Endothelial cell of umbilical vein (primary cell): ENCODE results near the gene RSRC1. TPM values are rescaled to one million over a fixed set of nuclear protein-coding genes. Genes with fewer than 3 reads are reported as not detected.

Source experiments
- BruUV-seq: library from RNA; stranded (reverse); fragments of 400-500 nt; replicated peaks from 2 replicates; lab custom pipeline; 2021; lab: Mats Ljungman, UMichigan
- CTCF ChIA-PET: fragments of 300-600, 350-600 bp; sonication (Branson Sonifier 250); formaldehyde crosslinking; loops from one replicate; lab custom pipeline; 2021; ENCODE audit warnings: antibody characterized with exemption, inconsistent platforms; lab: Charles Lee
- POLR2A ChIA-PET: fragments of 300-600, 350-600 bp; sonication (Branson Sonifier 250); formaldehyde crosslinking; loops from one replicate; lab custom pipeline; 2021; ENCODE audit warnings: antibody characterized with exemption, inconsistent platforms; lab: Charles Lee
- DNase-seq: peaks from one replicate; pipeline ENCODE4 v3.0.0-alpha.2; 2011; ENCODE audit warnings: low read depth, low spot score
- FAIRE-seq: peaks from 2 replicates; lab custom pipeline; 2011; peaks lifted over from hg19 to GRCh38; lab: Jason Lieb, UNC
- H2AFZ ChIP-seq: 2 replicates; pipeline ENCODE4 v1.6.0; 2012; ENCODE audit warnings: low read depth, low read length, control low read depth, inconsistent platforms
- H3K27ac ChIP-seq: 2 replicates; pipeline ENCODE4 v1.5.1; 2011; ENCODE audit warnings: low read depth, mild to moderate bottlenecking, control low read depth, low read length, moderate library complexity; ENCODE audit not compliant: insufficient read depth
- H3K27me3 ChIP-seq, 2 experiments: 2 replicates each; pipeline versions ENCODE4 v1.6.0 to v1.6.1; 2011; ENCODE audit warnings: low read length in 2 of 2, mixed read lengths in 1 of 2; ENCODE audit not compliant: control insufficient read depth in 2 of 2, insufficient read depth in 2 of 2
- H3K36me3 ChIP-seq, 2 experiments: 2 replicates in 1 of 2; 3 replicates in 1 of 2; pipeline ENCODE4 v1.5.1; 2011; ENCODE audit warnings: low read length in 2 of 2, mild to moderate bottlenecking in 1 of 2, moderate library complexity in 1 of 2; ENCODE audit not compliant: control insufficient read depth in 2 of 2, insufficient read depth in 2 of 2; ENCODE audit errors: extremely low read depth in 1 of 2
- H3K4me1 ChIP-seq: 3 replicates; pipeline ENCODE4 v1.5.1; 2011; ENCODE audit warnings: mild to moderate bottlenecking, low read length; ENCODE audit not compliant: control insufficient read depth, insufficient read depth; ENCODE audit errors: extremely low read depth
- H3K4me2 ChIP-seq: 2 replicates; pipeline ENCODE4 v1.6.1; 2011; ENCODE audit warnings: low read length, control low read depth, mixed read lengths; ENCODE audit not compliant: insufficient read depth
- H3K4me3 ChIP-seq, 3 experiments: fragments of 200-600 bp in 1 of 3; sonication (generic), shearing (Covaris generic) in 1 of 3; replicated peaks in 1 of 3; 2 replicates each; pipeline ENCODE4 v1.5.1; 2011 to 2016; ENCODE audit warnings: control low read depth in 3 of 3, low read length in 3 of 3, mild to moderate bottlenecking in 2 of 3, inconsistent platforms in 1 of 3, low read depth in 1 of 3, moderate library complexity in 1 of 3; ENCODE audit not compliant: insufficient read depth in 1 of 3
- H3K79me2 ChIP-seq: 2 replicates; pipeline ENCODE4 v1.6.0; 2012; ENCODE audit warnings: low read length, inconsistent platforms; ENCODE audit not compliant: control insufficient read depth, insufficient read depth
- H3K9ac ChIP-seq: replicated peaks from 2 replicates; pipeline ENCODE3; 2011; ENCODE audit warnings: low read length, control low read depth; ENCODE audit not compliant: insufficient read depth; ENCODE audit errors: extremely low read depth
- H3K9me1 ChIP-seq: replicated peaks from 3 replicates; pipeline ENCODE4 v1.6.0; 2011; ENCODE audit warnings: mild to moderate bottlenecking, low read length; ENCODE audit not compliant: control insufficient read depth, insufficient read depth; ENCODE audit errors: extremely low read depth
- H3K9me3 ChIP-seq: replicated peaks from 2 replicates; pipeline ENCODE4 v1.5.1; 2012; ENCODE audit warnings: low read length, inconsistent platforms; ENCODE audit not compliant: control insufficient read depth, insufficient read depth
- H4K20me1 ChIP-seq: replicated peaks from 2 replicates; pipeline ENCODE3; 2011; ENCODE audit warnings: mild to moderate bottlenecking, low read length; ENCODE audit not compliant: control insufficient read depth, insufficient read depth; ENCODE audit errors: extremely low read depth
- CTCF ChIP-seq, 2 donors: IDR thresholded peaks; 1 replicate in 1 of 2; 2 replicates in 1 of 2; pipeline ENCODE4 v1.5.1; 2011; ENCODE audit warnings: low read length in 2 of 2, mild to moderate bottlenecking in 2 of 2, moderate library complexity in 2 of 2, control low read depth in 1 of 2, inconsistent platforms in 1 of 2, low read depth in 1 of 2; ENCODE audit not compliant: insufficient read depth in 1 of 2; ENCODE audit errors: extremely low read depth in 1 of 2
- EZH2 ChIP-seq: IDR thresholded peaks from 2 replicates; pipeline ENCODE4 v1.6.1; 2012; ENCODE audit warnings: borderline replicate concordance, low read depth, mild to moderate bottlenecking, moderate library complexity, low read length, inconsistent platforms; ENCODE audit not compliant: severe bottlenecking
- FOS ChIP-seq: IDR thresholded peaks from 2 replicates; pipeline ENCODE4 v1.6.1; 2011; ENCODE audit warnings: mild to moderate bottlenecking, low read length, moderate library complexity, borderline replicate concordance; ENCODE audit not compliant: insufficient read depth
- GATA2 ChIP-seq: IDR thresholded peaks from 2 replicates; pipeline ENCODE4 v1.7.0; 2011; ENCODE audit warnings: low read depth, mild to moderate bottlenecking, moderate library complexity, mixed read lengths, low read length; ENCODE audit not compliant: insufficient read length, insufficient read depth
- JUN ChIP-seq: IDR thresholded peaks from 2 replicates; pipeline ENCODE4 v1.6.1; 2011; ENCODE audit warnings: borderline replicate concordance, low read depth; ENCODE audit not compliant: insufficient read length, insufficient read depth
- MAX ChIP-seq: IDR thresholded peaks from 2 replicates; pipeline ENCODE4 v1.6.1; 2011; ENCODE audit not compliant: insufficient read depth, insufficient read length
- MYC ChIP-seq: IDR thresholded peaks from one replicate; pipeline ENCODE4 v1.6.1; 2011; ENCODE audit warnings: mild to moderate bottlenecking, low read depth, low read length
- POLR2A ChIP-seq: IDR thresholded peaks from 2 replicates; pipeline ENCODE4 v1.6.1; 2012; ENCODE audit warnings: low read depth, mild to moderate bottlenecking, control low read depth, low read length
- POLR2AphosphoS5 ChIP-seq: IDR thresholded peaks from 2 replicates; pipeline ENCODE4 v1.6.1; 2012; ENCODE audit warnings: low read depth, mild to moderate bottlenecking, control low read depth, low read length, moderate library complexity; ENCODE audit not compliant: insufficient read depth
- dilution Hi-C: fragments of 300-500 bp; cut with MboI; formaldehyde crosslinking; loops from one replicate; pipeline ENCODE4 v1.15.0; 2019; ENCODE audit warnings: low sequenced_read_pairs; ENCODE audit not compliant: extremely low pct_ligation_motif_present
- intact Hi-C: fragments of 100-400 bp; cut with micrococcal nuclease; formaldehyde crosslinking; loops from one replicate; pipeline ENCODE4 v1.10.0; 2022
- polyA plus RNA-seq, 4 experiments: library from polyadenylated mRNA; depleted of rRNA in 3 of 4; stranded (reverse) in 3 of 4; unstranded in 1 of 4; fragments of >200 nt; gene quantifications; 2 replicates each; pipeline versions ENCODE4 v1.2.1 to v1.2.3, GENCODE V29; 2011 to 2012; ENCODE audit warnings: missing spikeins in 1 of 4
- total RNA-seq: library from RNA; stranded (reverse); gene quantifications from 2 replicates; pipeline ENCODE4 v1.2.3, GENCODE V29; 2021

Gene RSRC1
- total and polyA plus RNA-seq, 2 donors (not counting 3 experiments of a cell fraction or from before 2014, with no cell fraction given): 1.8 to 25.4 TPM

GRCh38 chr3:158248261-158248660 lies 138.4 kb downstream of the RSRC1 start:
- dilution Hi-C loops: no loop called here
- Histone ChIP-seq H3K9me3 (no peaks in the 10 kb centered on the region), H3K27me3 (no peaks in the 10 kb centered on the region), H3K79me2 (no peaks in the 10 kb centered on the region), H3K27ac (no peak overlapping the region), H3K9me1 (no peaks in the 10 kb centered on the region), H3K4me1 (no peaks in the 10 kb centered on the region), H3K4me3 (no peak overlapping the region), H4K20me1 (no peaks in the 10 kb centered on the region), H3K4me2 (no peak overlapping the region), H3K36me3 (no peaks in the 10 kb centered on the region), H2AFZ (no peak overlapping the region), H3K9ac (no peak overlapping the region)
- POLR2A ChIA-PET: no interaction called here
- TF ChIP-seq FOS: no peak
- TF ChIP-seq POLR2AphosphoS5: no peak
- no peak for TF ChIP-seq CTCF (IDR thresholded peaks at IDR 0.05; ENCODE audit: extremely low read depth in 1 of 2, insufficient read depth in 1 of 2, low read depth in 1 of 2, low read length in 2 of 2)
- no peak for TF ChIP-seq GATA2
- TF ChIP-seq MYC: no peak
- no peak for TF ChIP-seq POLR2A
- no peak for TF ChIP-seq MAX
- TF ChIP-seq JUN: no peak
- TF ChIP-seq EZH2: no peak
- no peak for FAIRE-seq
- intact Hi-C loops: no loop called here
- CTCF ChIA-PET: interaction anchor here (1.6 kb wide), 1 partner anchor 13 kb away, joined by 3 read pairs; no protein-coding TSS in a partner anchor
- no peak for DNase-seq
- no TSS peak for BruUV-seq
